Neural cell (in vitro differentiated cells): ENCODE measurements around the gene RPS5. TPM values are rescaled to one million over a fixed set of nuclear protein-coding genes. Genes with fewer than 3 reads are reported as not detected.
"Not testable (repeated sequence)": the region's sequence is repeated elsewhere in the genome, so short reads cannot be mapped to it uniquely, and the experiment has no call there.

Experiments
- H2AFZ ChIP-seq: fragments of 200-600, 300-800 bp; sonication (generic), shearing (Covaris generic); 2 replicates; pipeline ENCODE4 v1.6.0; 2014; ENCODE audit warnings: low read depth, mild to moderate bottlenecking, antibody characterized with exemption, low read length, moderate library complexity
- H3F3A ChIP-seq: fragments of 200-600 bp; shearing (Covaris generic); 2 replicates; pipeline ENCODE4 v1.6.1; 2016; ENCODE audit warnings: mild to moderate bottlenecking, moderate library complexity, mixed read lengths, antibody characterized with exemption, low read length; ENCODE audit not compliant: insufficient read depth, poor library complexity, severe bottlenecking
- H3K27ac ChIP-seq: fragments of 200-600, 300-800 bp; sonication (generic), shearing (Covaris generic); 2 replicates; pipeline ENCODE4 v1.5.1; 2014; ENCODE audit warnings: mild to moderate bottlenecking, low read length, moderate library complexity
- H3K27me3 ChIP-seq: fragments of 300-800, 200-600 bp; sonication (generic), shearing (Covaris generic); 2 replicates; pipeline ENCODE4 v1.6.0; 2014; ENCODE audit warnings: mild to moderate bottlenecking, low read depth, low read length, moderate library complexity; ENCODE audit not compliant: insufficient read depth
- H3K36me3 ChIP-seq: fragments of 300-800, 200-600 bp; sonication (generic), shearing (Covaris generic); 2 replicates; pipeline ENCODE4 v1.5.1; 2014; ENCODE audit warnings: mild to moderate bottlenecking, antibody characterized with exemption, low read length, moderate library complexity; ENCODE audit not compliant: insufficient read depth
- H3K4me2 ChIP-seq: fragments of 300-800, 200-600 bp; sonication (generic), shearing (Covaris generic); 2 replicates; pipeline ENCODE4 v1.6.0; 2014; ENCODE audit warnings: mild to moderate bottlenecking, low read length
- H3K4me3 ChIP-seq: fragments of 300-800, 200-600 bp; sonication (generic), shearing (Covaris generic); 2 replicates; pipeline ENCODE4 v1.5.1; 2014; ENCODE audit warnings: mild to moderate bottlenecking, low read length, moderate library complexity
- H3K79me2 ChIP-seq: fragments of 200-600 bp; shearing (Covaris generic); replicated peaks from 2 replicates; pipeline ENCODE4 v1.6.0; 2014; ENCODE audit warnings: mild to moderate bottlenecking, low read length, moderate library complexity; ENCODE audit not compliant: insufficient read depth
- H3K9ac ChIP-seq: fragments of 300-800, 200-600 bp; sonication (generic), shearing (Covaris generic); 2 replicates; pipeline ENCODE4 v1.6.1; 2016; ENCODE audit warnings: mild to moderate bottlenecking, low read length, mixed read lengths
- H3K9me2 ChIP-seq: fragments of 200-600 bp; shearing (Covaris generic); 2 replicates; pipeline ENCODE4 v1.6.1; 2016; ENCODE audit warnings: mild to moderate bottlenecking, low read length, mixed read lengths; ENCODE audit not compliant: insufficient read depth
- H3K9me3 ChIP-seq: fragments of 200-600, 300-800 bp; sonication (generic), shearing (Covaris generic); 2 replicates; pipeline ENCODE4 v1.6.1; 2016; ENCODE audit warnings: mild to moderate bottlenecking, mixed run types, low read length, moderate library complexity, mixed read lengths
- H4K20me1 ChIP-seq: fragments of 200-600 bp; shearing (Covaris generic); 2 replicates; pipeline ENCODE4 v1.6.1; 2016; ENCODE audit warnings: mild to moderate bottlenecking, mixed run types; ENCODE audit not compliant: insufficient read depth
- EP300 ChIP-seq: fragments of 450-650 bp; conservative IDR thresholded peaks from 2 replicates; pipeline ENCODE4 v1.6.1; 2014; ENCODE audit warnings: antibody characterized with exemption, mild to moderate bottlenecking, moderate library complexity; ENCODE audit not compliant: poor library complexity, severe bottlenecking
- EZH2 ChIP-seq: fragments of 200-600, 300-800 bp; shearing (Covaris generic), sonication (generic); IDR thresholded peaks from 2 replicates; pipeline ENCODE4 v1.6.1; 2014; ENCODE audit warnings: antibody characterized with exemption, low read length, borderline replicate concordance, mild to moderate bottlenecking; ENCODE audit not compliant: insufficient read depth, poor library complexity, severe bottlenecking
- MXI1 ChIP-seq: fragments of 450-650 bp; conservative IDR thresholded peaks from 2 replicates; pipeline ENCODE4 v1.6.1; 2014; ENCODE audit warnings: antibody characterized with exemption, mild to moderate bottlenecking; ENCODE audit not compliant: poor library complexity, severe bottlenecking
- POLR2AphosphoS5 ChIP-seq: IDR thresholded peaks from 2 replicates; pipeline ENCODE4 v1.6.1; 2012
- RAD21 ChIP-seq: fragments of 450-650 bp; conservative IDR thresholded peaks from 2 replicates; pipeline ENCODE4 v1.6.1; 2014; ENCODE audit warnings: antibody characterized with exemption, mild to moderate bottlenecking, moderate library complexity
- REST ChIP-seq: IDR thresholded peaks from 2 replicates; pipeline ENCODE4 v1.6.1; 2012; ENCODE audit warnings: borderline replicate concordance
- SMC3 ChIP-seq: fragments of 450-650 bp; conservative IDR thresholded peaks from 2 replicates; pipeline ENCODE4 v1.6.1; 2014; ENCODE audit warnings: antibody characterized with exemption, mild to moderate bottlenecking, moderate library complexity; ENCODE audit not compliant: poor library complexity
- TAF1 ChIP-seq: IDR thresholded peaks from 2 replicates; pipeline ENCODE4 v1.6.1; 2012; ENCODE audit warnings: low read depth
- polyA plus RNA-seq: library from polyadenylated mRNA; depleted of rRNA; stranded (reverse); fragments of >200 nt; gene quantifications from 2 replicates; pipeline ENCODE4 v1.2.3, GENCODE V29; 2014
- TF ChIP-seq, protein P1 (sequence below): fragments of 450-650 bp; IDR thresholded peaks from 2 replicates; pipeline ENCODE4 v1.5.1; 2014; ENCODE audit warnings: antibody characterized with exemption, mild to moderate bottlenecking, moderate library complexity; ENCODE audit not compliant: poor library complexity, severe bottlenecking

Gene RPS5
- polyA plus RNA-seq, 1 donor from 2014 or later, result 1,514 TPM

- no peaks in the 10 kb centered on the region for H3K9me2 ChIP-seq
- no peaks in the 10 kb centered on the region for H3K27me3 ChIP-seq
- peak overlapping the region; percentile 81 for H3K4me3 ChIP-seq
- no peaks in the 10 kb centered on the region for H3K9me3 ChIP-seq
- peak overlapping the region; percentile 83 for H3K9ac ChIP-seq
- H3K27ac ChIP-seq, result peak overlapping the region; percentile 91
- H3K79me2 ChIP-seq, result peaks cover 12% of the 10 kb centered on the region
- peak overlapping the region; percentile 39 for H3K4me2 ChIP-seq
- H3F3A ChIP-seq, result no peaks in the 10 kb centered on the region
- H2AFZ ChIP-seq, result no peak overlapping the region
- no peaks in the 10 kb centered on the region for H4K20me1 ChIP-seq
- TF ChIP-seq REST (no peak), POLR2AphosphoS5 (no peak), RAD21 (no peak), TAF1 (no peak), SMC3 (no peak), EP300 (no peak), EZH2 (no peak), MXI1 (no peak)
- TF ChIP-seq, protein P1, sequence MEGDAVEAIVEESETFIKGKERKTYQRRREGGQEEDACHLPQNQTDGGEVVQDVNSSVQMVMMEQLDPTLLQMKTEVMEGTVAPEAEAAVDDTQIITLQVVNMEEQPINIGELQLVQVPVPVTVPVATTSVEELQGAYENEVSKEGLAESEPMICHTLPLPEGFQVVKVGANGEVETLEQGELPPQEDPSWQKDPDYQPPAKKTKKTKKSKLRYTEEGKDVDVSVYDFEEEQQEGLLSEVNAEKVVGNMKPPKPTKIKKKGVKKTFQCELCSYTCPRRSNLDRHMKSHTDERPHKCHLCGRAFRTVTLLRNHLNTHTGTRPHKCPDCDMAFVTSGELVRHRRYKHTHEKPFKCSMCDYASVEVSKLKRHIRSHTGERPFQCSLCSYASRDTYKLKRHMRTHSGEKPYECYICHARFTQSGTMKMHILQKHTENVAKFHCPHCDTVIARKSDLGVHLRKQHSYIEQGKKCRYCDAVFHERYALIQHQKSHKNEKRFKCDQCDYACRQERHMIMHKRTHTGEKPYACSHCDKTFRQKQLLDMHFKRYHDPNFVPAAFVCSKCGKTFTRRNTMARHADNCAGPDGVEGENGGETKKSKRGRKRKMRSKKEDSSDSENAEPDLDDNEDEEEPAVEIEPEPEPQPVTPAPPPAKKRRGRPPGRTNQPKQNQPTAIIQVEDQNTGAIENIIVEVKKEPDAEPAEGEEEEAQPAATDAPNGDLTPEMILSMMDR, result no peak
- H3K36me3 ChIP-seq, result no peaks in the 10 kb centered on the region
Measured at GRCh38 chr19:58401840-58402421, 14.9 kb downstream of the RPS5 start.

- not testable (repeated sequence) for H3K9ac ChIP-seq, H3K27me3 ChIP-seq, H3K9me3 ChIP-seq, H3K4me2 ChIP-seq, H3K4me3 ChIP-seq, H3F3A ChIP-seq, H2AFZ ChIP-seq, H3K27ac ChIP-seq, H3K9me2 ChIP-seq, H3K36me3 ChIP-seq, H4K20me1 ChIP-seq
- peaks cover 15% of the 10 kb centered on the region for H3K79me2 ChIP-seq
Measured at GRCh38 chr19:58403920-58404478, 16.9 kb downstream of the RPS5 start.
